ENCODE data around the gene CMTM7.
"Not testable (repeated sequence)": the region's sequence is repeated elsewhere in the genome, so short reads cannot be mapped to it uniquely, and the experiment has no call there.

The CMTM7 gene

GRCh38 chr3:32381922-32382321, 9.7 kb upstream of the CMTM7 start:
- WGBS (ENCODE audit: insufficient coverage, insufficient read length), result no CpG with 5 or more reads among the region's 7 CpGs

GRCh38 chr3:32383136-32383711, 8.4 kb upstream of the CMTM7 start:
- no CpG with 5 or more reads among the region's 2 CpGs for WGBS (ENCODE audit: insufficient coverage, insufficient read length)
- no peak for DNase-seq (ENCODE audit: low read depth, low spot score)

More at GRCh38 chr3:32381922-32382321, 9.7 kb upstream of the CMTM7 start:
- Histone ChIP-seq H3K4me1 (ENCODE audit: control insufficient read depth, insufficient read depth, low read length) (no peaks in the 10 kb centered on the region), H3K36me3 (ENCODE audit: control insufficient read depth, insufficient read depth, low read length) (no peaks in the 10 kb centered on the region), H3K27me3 (ENCODE audit: control insufficient read depth, insufficient read depth, low read length) (no peaks in the 10 kb centered on the region), H3K27ac (ENCODE audit: low read length) (no peak overlapping the region), H3K4me3 (ENCODE audit: low read length) (no peak overlapping the region), H3K9me3 (ENCODE audit: control insufficient read depth, insufficient read depth, low read length) (no peaks in the 10 kb centered on the region)
- no peak for DNase-seq (ENCODE audit: low read depth, low spot score)

DNA sequence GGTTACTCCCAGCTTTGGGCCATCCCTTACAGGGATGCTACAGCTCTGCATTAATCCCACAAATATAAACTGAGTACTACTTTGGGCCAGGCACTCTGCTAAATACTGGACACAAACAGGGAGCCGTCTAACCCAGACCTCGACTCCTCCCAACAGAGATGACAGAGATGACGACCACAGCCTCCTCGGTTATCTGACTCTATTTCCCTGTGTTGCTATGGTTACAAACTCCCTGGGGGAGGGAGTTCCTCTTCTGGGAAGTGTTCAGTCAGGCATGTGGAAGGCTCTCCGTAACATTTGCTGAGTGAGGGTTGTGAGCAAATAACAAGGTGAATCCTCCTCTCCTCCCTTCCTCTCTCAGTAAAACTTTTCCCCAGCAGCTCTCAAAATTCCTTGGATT, 6.7 kb upstream of the CMTM7 start:
- Histone ChIP-seq H3K4me1 (ENCODE audit: control insufficient read depth, insufficient read depth, low read length) (no peaks in the 10 kb centered on the region), H3K27ac (ENCODE audit: low read length) (no peak overlapping the region), H3K36me3 (ENCODE audit: control insufficient read depth, insufficient read depth, low read length) (no peaks in the 10 kb centered on the region), H3K9me3 (ENCODE audit: control insufficient read depth, insufficient read depth, low read length) (no peaks in the 10 kb centered on the region), H3K27me3 (ENCODE audit: control insufficient read depth, insufficient read depth, low read length) (no peaks in the 10 kb centered on the region), H3K4me3 (ENCODE audit: low read length) (no peak overlapping the region)
- no peak for DNase-seq (ENCODE audit: low read depth, low spot score)
- no CpG with 5 or more reads among the region's 5 CpGs for WGBS (ENCODE audit: insufficient coverage, insufficient read length)

More at GRCh38 chr3:32383136-32383711, 8.4 kb upstream of the CMTM7 start:
- H3K9me3 ChIP-seq (ENCODE audit: control insufficient read depth, insufficient read depth, low read length), result no peaks in the 10 kb centered on the region
- H3K4me1 ChIP-seq (ENCODE audit: control insufficient read depth, insufficient read depth, low read length), result no peaks in the 10 kb centered on the region
- no peak overlapping the region for H3K4me3 ChIP-seq (ENCODE audit: low read length)
- no peaks in the 10 kb centered on the region for H3K27me3 ChIP-seq (ENCODE audit: control insufficient read depth, insufficient read depth, low read length)
- H3K27ac ChIP-seq (ENCODE audit: low read length), result no peak overlapping the region
- H3K36me3 ChIP-seq (ENCODE audit: control insufficient read depth, insufficient read depth, low read length), result no peaks in the 10 kb centered on the region

GRCh38 chr3:32387512-32387911, 4.1 kb upstream of the CMTM7 start:
- Histone ChIP-seq H3K27me3 (ENCODE audit: control insufficient read depth, insufficient read depth, low read length) (no peaks in the 10 kb centered on the region), H3K36me3 (ENCODE audit: control insufficient read depth, insufficient read depth, low read length) (no peaks in the 10 kb centered on the region), H3K4me1 (ENCODE audit: control insufficient read depth, insufficient read depth, low read length) (no peaks in the 10 kb centered on the region), H3K9me3 (ENCODE audit: control insufficient read depth, insufficient read depth, low read length) (no peaks in the 10 kb centered on the region), H3K27ac (ENCODE audit: low read length) (no peak overlapping the region), H3K4me3 (ENCODE audit: low read length) (no peak overlapping the region)
- WGBS (ENCODE audit: insufficient coverage, insufficient read length), result no CpG with 5 or more reads among the region's 2 CpGs
- DNase-seq (ENCODE audit: low read depth, low spot score), result no peak

GRCh38 chr3:32389577-32389976, 2.1 kb upstream of the CMTM7 start:
- H3K36me3 ChIP-seq (ENCODE audit: control insufficient read depth, insufficient read depth, low read length); H3K4me1 ChIP-seq (ENCODE audit: control insufficient read depth, insufficient read depth, low read length); H3K9me3 ChIP-seq (ENCODE audit: control insufficient read depth, insufficient read depth, low read length); DNase-seq (ENCODE audit: low read depth, low spot score); H3K4me3 ChIP-seq (ENCODE audit: low read length); H3K27me3 ChIP-seq (ENCODE audit: control insufficient read depth, insufficient read depth, low read length); H3K27ac ChIP-seq (ENCODE audit: low read length): not testable (repeated sequence)
- WGBS (ENCODE audit: insufficient coverage, insufficient read length), result no CpG with 5 or more reads among the region's 2 CpGs

GRCh38 chr3:32392536-32393302, 1.1 kb downstream of the CMTM7 start:
- H3K27me3 ChIP-seq (ENCODE audit: control insufficient read depth, insufficient read depth, low read length), result no peaks in the 10 kb centered on the region
- no peak for DNase-seq (ENCODE audit: low read depth, low spot score)
- no peaks in the 10 kb centered on the region for H3K36me3 ChIP-seq (ENCODE audit: control insufficient read depth, insufficient read depth, low read length)
- no peaks in the 10 kb centered on the region for H3K9me3 ChIP-seq (ENCODE audit: control insufficient read depth, insufficient read depth, low read length)
- peak overlapping the region; percentile 76; the same call in 1 of the 2 replicates for H3K4me3 ChIP-seq (ENCODE audit: low read length)
- no peaks in the 10 kb centered on the region for H3K4me1 ChIP-seq (ENCODE audit: control insufficient read depth, insufficient read depth, low read length)
- WGBS (ENCODE audit: insufficient coverage, insufficient read length), result no CpG with 5 or more reads among the region's 18 CpGs
- H3K27ac ChIP-seq (ENCODE audit: low read length), result no peak overlapping the region

DNA sequence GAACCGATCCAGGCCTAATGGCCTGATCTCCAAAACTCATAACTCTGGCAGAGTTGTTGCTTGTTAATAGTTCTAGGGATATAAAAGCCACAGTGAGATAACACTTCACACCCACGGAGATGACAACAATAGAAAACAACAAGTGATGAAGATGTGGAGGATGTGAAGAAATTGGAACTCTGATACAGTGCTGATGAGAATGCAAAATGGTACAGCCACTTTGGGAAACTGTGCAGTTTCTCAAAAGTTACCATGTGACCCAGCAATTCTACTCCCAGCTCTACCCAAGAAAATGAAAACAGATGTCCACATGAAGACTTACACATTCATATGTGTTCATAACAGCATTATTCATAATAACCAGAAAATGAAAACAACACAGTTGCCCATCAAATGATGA, 3.8 kb downstream of the CMTM7 start:
- no peaks in the 10 kb centered on the region for H3K27me3 ChIP-seq (ENCODE audit: control insufficient read depth, insufficient read depth, low read length)
- no peaks in the 10 kb centered on the region for H3K36me3 ChIP-seq (ENCODE audit: control insufficient read depth, insufficient read depth, low read length)
- no peak for DNase-seq (ENCODE audit: low read depth, low spot score)
- H3K9me3 ChIP-seq (ENCODE audit: control insufficient read depth, insufficient read depth, low read length), result no peaks in the 10 kb centered on the region
- H3K4me1 ChIP-seq (ENCODE audit: control insufficient read depth, insufficient read depth, low read length), result no peaks in the 10 kb centered on the region
- no CpG with 5 or more reads among the region's 2 CpGs for WGBS (ENCODE audit: insufficient coverage, insufficient read length)
- H3K4me3 ChIP-seq (ENCODE audit: low read length), result no peak overlapping the region
- no peak overlapping the region for H3K27ac ChIP-seq (ENCODE audit: low read length)

DNA sequence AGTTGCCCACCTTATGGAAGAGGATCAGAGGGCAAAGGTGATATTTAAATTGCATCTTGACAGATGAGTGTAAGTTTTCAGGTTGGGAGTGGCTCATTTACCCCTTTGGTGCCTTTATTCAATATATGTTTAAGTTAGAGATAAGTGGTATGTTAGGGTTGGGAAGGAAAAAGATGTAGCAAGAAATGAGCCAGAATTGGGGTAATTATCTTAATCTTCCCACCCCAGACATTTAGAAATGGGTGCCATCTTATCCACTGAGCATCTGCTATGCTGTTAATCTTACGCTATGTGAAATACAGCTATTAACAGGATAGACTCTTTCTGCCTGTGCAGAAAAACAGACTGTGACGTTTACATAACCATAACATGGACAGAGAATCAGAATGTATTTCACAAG, 6.3 kb downstream of the CMTM7 start:
- no peaks in the 10 kb centered on the region for H3K36me3 ChIP-seq (ENCODE audit: control insufficient read depth, insufficient read depth, low read length)
- DNase-seq (ENCODE audit: low read depth, low spot score), result no peak
- no peaks in the 10 kb centered on the region; the same call in 1 of the 2 replicates for H3K4me1 ChIP-seq (ENCODE audit: control insufficient read depth, insufficient read depth, low read length)
- WGBS (ENCODE audit: insufficient coverage, insufficient read length), result no CpG with 5 or more reads among the region's 2 CpGs
- no peak overlapping the region for H3K4me3 ChIP-seq (ENCODE audit: low read length)
- no peaks in the 10 kb centered on the region for H3K9me3 ChIP-seq (ENCODE audit: control insufficient read depth, insufficient read depth, low read length)
- no peak overlapping the region for H3K27ac ChIP-seq (ENCODE audit: low read length)
- H3K27me3 ChIP-seq (ENCODE audit: control insufficient read depth, insufficient read depth, low read length), result no peaks in the 10 kb centered on the region

GRCh38 chr3:32398531-32398930, 6.9 kb downstream of the CMTM7 start:
- H3K9me3 ChIP-seq (ENCODE audit: control insufficient read depth, insufficient read depth, low read length), result no peaks in the 10 kb centered on the region
- H3K27ac ChIP-seq (ENCODE audit: low read length), result no peak overlapping the region
- H3K4me3 ChIP-seq (ENCODE audit: low read length), result no peak overlapping the region
- no peaks in the 10 kb centered on the region; the same call in 1 of the 2 replicates for H3K4me1 ChIP-seq (ENCODE audit: control insufficient read depth, insufficient read depth, low read length)
- DNase-seq (ENCODE audit: low read depth, low spot score), result no peak
- no peaks in the 10 kb centered on the region for H3K27me3 ChIP-seq (ENCODE audit: control insufficient read depth, insufficient read depth, low read length)
- no peaks in the 10 kb centered on the region for H3K36me3 ChIP-seq (ENCODE audit: control insufficient read depth, insufficient read depth, low read length)
- no CpG with 5 or more reads among the region's 10 CpGs for WGBS (ENCODE audit: insufficient coverage, insufficient read length)

DNA sequence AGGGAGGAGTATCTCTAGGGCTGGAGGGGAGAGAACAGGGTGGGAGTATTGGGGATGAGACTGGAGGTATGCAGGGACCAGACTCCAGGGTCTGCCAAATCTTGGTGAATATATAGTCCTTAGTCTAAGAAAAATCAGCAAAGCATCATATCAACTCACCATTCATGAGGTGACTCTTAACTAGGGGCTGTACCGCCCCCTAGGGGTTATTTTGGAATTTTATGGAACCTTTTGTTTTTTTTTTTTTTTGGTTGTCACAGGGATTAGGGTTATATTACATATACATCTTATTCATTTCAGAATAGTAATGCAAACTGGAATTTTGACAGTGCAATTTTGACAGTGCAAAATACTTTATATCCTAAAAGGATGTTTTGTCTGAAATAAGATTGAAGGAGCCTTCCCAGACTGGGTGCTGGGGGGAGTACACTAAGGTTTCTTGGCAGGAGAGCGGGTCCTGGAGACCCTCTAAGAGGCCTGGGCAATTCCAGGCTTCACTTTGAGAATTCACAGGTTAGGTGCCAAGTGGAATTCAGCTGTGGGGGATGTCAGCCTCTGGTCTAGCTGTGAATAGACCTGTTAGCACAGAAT, 7.5 kb downstream of the CMTM7 start:
- H3K9me3 ChIP-seq (ENCODE audit: control insufficient read depth, insufficient read depth, low read length), result no peaks in the 10 kb centered on the region
- H3K4me3 ChIP-seq (ENCODE audit: low read length), result no peak overlapping the region
- H3K27me3 ChIP-seq (ENCODE audit: control insufficient read depth, insufficient read depth, low read length), result no peaks in the 10 kb centered on the region
- H3K36me3 ChIP-seq (ENCODE audit: control insufficient read depth, insufficient read depth, low read length), result no peaks in the 10 kb centered on the region
- DNase-seq (ENCODE audit: low read depth, low spot score), result no peak
- no peaks in the 10 kb centered on the region; the same call in 1 of the 2 replicates for H3K4me1 ChIP-seq (ENCODE audit: control insufficient read depth, insufficient read depth, low read length)
- no peak overlapping the region for H3K27ac ChIP-seq (ENCODE audit: low read length)
- WGBS (ENCODE audit: insufficient coverage, insufficient read length), result no CpG with 5 or more reads among the region's 2 CpGs

All from iPS DF 6.9 (cell line).